Activated CD8-positive, alpha-beta memory T cell treated with anti-CD3 and anti-CD28 coated beads for 36 hours (primary cell): ENCODE measurements around the gene RASSF5. TPM values are rescaled to one million over a fixed set of nuclear protein-coding genes. Genes with fewer than 3 reads are reported as not detected.
"Not testable (repeated sequence)": the region's sequence is repeated elsewhere in the genome, so short reads cannot be mapped to it uniquely, and the experiment has no call there.

Source experiments
- CTCF ChIA-PET: fragments of 350-600 bp; sonication (Branson Sonifier 250); formaldehyde crosslinking; loops from one replicate; lab custom pipeline; 2021; ENCODE audit warnings: antibody characterized with exemption; lab: Charles Lee
- POLR2A ChIA-PET: fragments of 350-600 bp; sonication (Branson Sonifier 250); formaldehyde crosslinking; loops from one replicate; lab custom pipeline; 2021; ENCODE audit warnings: antibody characterized with exemption; lab: Charles Lee
- total RNA-seq, 2 experiments: library from RNA; stranded (reverse); gene quantifications; one replicate each; pipeline ENCODE4 v1.2.3, GENCODE V29; 2021

The RASSF5 gene
- total RNA-seq, 2 experiments from 2014 or later, result 198 to 199 TPM

- ChIA-PET POLR2A (interaction anchor here (2.0 kb wide), 1 partner anchor 33 kb away, joined by 5 read pairs; no protein-coding TSS in a partner anchor), CTCF (interaction anchor here (0.5 to 2.5 kb wide), 4 partner anchors 10 to 457 kb away, joined by 3 to 13 read pairs (median 7); no protein-coding TSS in a partner anchor)
These were observed 35.3 kb upstream of the RASSF5 start for GRCh38 chr1:206472024-206472423.

- CTCF ChIA-PET, result interaction anchor here (0.5 to 2.7 kb wide), 3 partner anchors 10 to 457 kb away, joined by 3 to 8 read pairs (median 3); no protein-coding TSS in a partner anchor
These were observed 34.9 kb upstream of the RASSF5 start for GRCh38 chr1:206472454-206472853.

GRCh38 chr1:206472886-206473285 is 34.4 kb upstream of the RASSF5 start:
- CTCF ChIA-PET, result interaction anchor here (1.0 to 2.7 kb wide), 2 partner anchors 11 to 73 kb away, joined by 3 to 8 read pairs; no protein-coding TSS in a partner anchor
- POLR2A ChIA-PET, result no interaction called here

More at GRCh38 chr1:206472454-206472853, 34.9 kb upstream of the RASSF5 start:
- POLR2A ChIA-PET, result no interaction called here

GRCh38 chr1:206476058-206476457 is 31.3 kb upstream of the RASSF5 start:
- POLR2A ChIA-PET, result no interaction called here
- CTCF ChIA-PET, result interaction anchor here (1.0 to 1.5 kb wide), 2 partner anchors 10 to 188 kb away, joined by 4 read pairs; no protein-coding TSS in a partner anchor

- CTCF ChIA-PET, result interaction anchor here (1.0 to 1.7 kb wide), 5 partner anchors 11 to 187 kb away, joined by 3 to 7 read pairs (median 4); no protein-coding TSS in a partner anchor
- POLR2A ChIA-PET, result no interaction called here
These were observed 30.7 kb upstream of the RASSF5 start for GRCh38 chr1:206476591-206476990.

- POLR2A ChIA-PET, result no interaction called here
- CTCF ChIA-PET, result interaction anchor here (1.0 to 1.7 kb wide), 5 partner anchors 11 to 187 kb away, joined by 3 to 7 read pairs (median 4); no protein-coding TSS in a partner anchor
These were observed 30.2 kb upstream of the RASSF5 start for GRCh38 chr1:206477110-206477509.

- ChIA-PET CTCF (interaction anchor here (1.5 to 4.2 kb wide), 6 partner anchors 13 to 186 kb away, joined by 3 to 29 read pairs (median 6); no protein-coding TSS in a partner anchor), POLR2A (no interaction called here)
These were observed 29.6 kb upstream of the RASSF5 start for GRCh38 chr1:206477581-206478380.

DNA sequence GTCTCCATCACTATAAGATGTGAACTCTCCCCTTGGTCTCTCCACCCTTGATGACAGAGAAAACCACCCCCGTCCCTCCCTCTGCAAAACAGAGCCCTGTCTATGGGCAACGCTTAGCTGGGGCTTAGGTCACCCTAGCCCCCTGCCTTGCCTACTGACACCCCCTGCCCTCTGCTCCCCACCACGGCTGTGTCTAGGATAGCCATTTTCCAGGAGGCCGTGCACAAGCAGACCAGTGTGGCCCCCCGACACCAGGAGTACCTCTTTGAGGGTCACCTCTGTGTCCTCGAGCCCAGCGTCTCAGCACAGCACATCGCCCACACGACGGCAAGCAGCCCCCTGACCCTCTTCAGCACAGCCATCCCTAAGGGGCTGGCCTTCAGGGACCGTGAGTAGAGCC is 28.6 kb upstream of the RASSF5 start:
- CTCF ChIA-PET, result interaction anchor here (0.7 to 4.2 kb wide), 13 partner anchors 8 to 188 kb away, joined by 3 to 29 read pairs (median 9); partner anchors contain the start of gene IKBKE

GRCh38 chr1:206479183-206480125 is 27.9 kb upstream of the RASSF5 start:
- CTCF ChIA-PET, result interaction anchor here (0.6 to 4.2 kb wide), 23 partner anchors 9 to 554 kb away, joined by 3 to 29 read pairs (median 5); partner anchors contain the start of genes EIF2D and IKBKE
- POLR2A ChIA-PET, result interaction anchor here (1.3 kb wide), 1 partner anchor 9 kb away, joined by 7 read pairs; the partner anchor contains the start of gene IKBKE

More for the DNA sequence above, 28.6 kb upstream of the RASSF5 start:
- POLR2A ChIA-PET, result interaction anchor here (1.3 kb wide), 1 partner anchor 9 kb away, joined by 7 read pairs; the partner anchor contains the start of gene IKBKE

DNA sequence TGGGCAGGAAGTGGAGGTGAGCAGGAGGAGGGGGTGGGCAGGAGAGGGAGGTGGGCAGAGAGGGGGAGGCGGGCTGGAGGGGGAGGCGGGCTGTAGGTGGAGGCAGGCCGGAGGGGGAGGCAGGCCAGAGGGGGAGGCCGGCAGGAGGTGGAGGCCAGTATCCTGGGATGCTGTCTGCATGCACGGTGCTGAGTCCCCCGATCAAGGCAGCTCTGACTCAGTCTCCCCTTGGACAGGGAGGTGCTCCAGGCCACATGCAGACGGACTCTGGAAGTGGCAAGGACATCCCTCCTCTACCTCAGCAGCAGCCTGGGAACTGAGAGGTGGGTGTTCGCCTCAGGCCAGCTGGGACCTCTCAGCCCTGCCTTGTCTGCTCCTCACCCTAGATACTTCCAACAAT is 27.1 kb upstream of the RASSF5 start:
- ChIA-PET CTCF (interaction anchor here (1.1 to 4.2 kb wide), 14 partner anchors 8 to 187 kb away, joined by 3 to 29 read pairs (median 8); partner anchors contain the start of gene IKBKE), POLR2A (interaction anchor here (1.3 kb wide), 1 partner anchor 10 kb away, joined by 7 read pairs; the partner anchor contains the start of gene IKBKE)

DNA sequence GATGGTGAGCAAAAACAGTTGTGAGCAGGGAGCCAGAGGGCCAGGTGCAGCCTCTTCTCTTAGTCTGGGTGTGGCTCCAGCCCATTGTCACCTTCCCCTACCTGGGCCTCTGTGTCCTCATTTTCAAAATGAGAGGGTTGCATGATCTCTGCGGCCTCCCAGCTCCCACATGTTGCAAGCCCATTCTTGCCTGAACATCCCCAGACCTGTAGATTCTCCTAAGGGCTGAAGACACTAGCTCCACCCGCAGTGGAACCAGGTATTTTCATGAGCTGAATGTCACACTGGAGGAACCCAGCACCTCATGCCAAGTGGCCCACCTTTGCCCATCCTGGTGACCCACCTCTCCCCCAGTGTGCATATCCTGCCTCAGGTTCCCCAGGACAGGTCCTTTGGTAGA is 24.7 kb upstream of the RASSF5 start:
- ChIA-PET CTCF (interaction anchor here (1.1 to 1.6 kb wide), 3 partner anchors 62 to 233 kb away, joined by 3 read pairs; no protein-coding TSS in a partner anchor), POLR2A (no interaction called here)

- CTCF ChIA-PET, result interaction anchor here (1.1 kb wide), 1 partner anchor 61 kb away, joined by 3 read pairs; no protein-coding TSS in a partner anchor
- POLR2A ChIA-PET, result not testable (repeated sequence)
These were observed 23.5 kb upstream of the RASSF5 start for GRCh38 chr1:206483864-206484263.

DNA sequence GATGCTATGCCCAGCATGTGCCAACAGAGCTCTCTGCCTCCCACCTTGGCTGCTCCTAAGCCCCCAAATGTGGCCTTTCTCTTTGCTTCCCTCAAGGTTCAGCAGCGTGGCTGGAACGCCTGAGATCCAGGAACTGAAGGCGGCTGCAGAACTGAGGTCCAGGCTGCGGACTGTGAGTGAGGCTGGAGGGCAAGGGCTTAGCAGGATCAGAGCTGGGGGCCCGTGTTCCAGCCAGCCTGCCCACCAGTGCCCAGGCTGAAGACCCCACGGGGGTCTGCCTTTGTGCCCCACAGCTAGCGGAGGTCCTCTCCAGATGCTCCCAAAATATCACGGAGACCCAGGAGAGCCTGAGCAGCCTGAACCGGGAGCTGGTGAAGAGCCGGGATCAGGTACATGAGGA is 22.4 kb upstream of the RASSF5 start:
- POLR2A ChIA-PET, result no interaction called here
- CTCF ChIA-PET, result no interaction called here

- POLR2A ChIA-PET, result no interaction called here
- CTCF ChIA-PET, result interaction anchor here (1.3 kb wide), 1 partner anchor 8 kb away, joined by 6 read pairs; no protein-coding TSS in a partner anchor
These were observed 20.1 kb upstream of the RASSF5 start for GRCh38 chr1:206486995-206487788.

GRCh38 chr1:206487970-206488369 is 19.4 kb upstream of the RASSF5 start:
- POLR2A ChIA-PET, result no interaction called here
- CTCF ChIA-PET, result interaction anchor here (1.3 kb wide), 1 partner anchor 9 kb away, joined by 6 read pairs; no protein-coding TSS in a partner anchor

DNA sequence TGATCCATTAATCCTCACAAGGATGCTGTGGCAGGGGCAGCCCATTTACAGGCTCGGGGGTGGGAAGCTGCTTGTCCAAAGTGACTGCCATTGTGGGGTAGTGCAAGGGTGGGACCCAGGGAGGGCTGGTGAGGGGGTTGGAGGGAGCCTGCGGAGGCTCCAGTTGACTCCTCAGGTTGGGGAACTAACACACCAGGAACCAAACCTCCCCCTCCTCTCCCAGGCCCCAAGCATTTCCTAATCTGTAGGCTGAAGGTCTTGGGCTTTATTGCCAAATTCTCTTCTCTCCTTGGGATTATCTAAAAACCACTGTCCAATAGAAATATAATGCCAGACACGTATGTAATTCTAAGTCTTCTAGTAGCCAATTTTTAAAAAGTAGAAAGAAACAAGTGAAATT is 18.9 kb upstream of the RASSF5 start:
- ChIA-PET POLR2A (no interaction called here), CTCF (interaction anchor here (1.3 to 2.8 kb wide), 5 partner anchors 9 to 175 kb away, joined by 6 to 24 read pairs (median 10); partner anchors contain the start of gene IKBKE)
